Sigmoid colon (tissue), 4 donors: ENCODE measurements around the gene FBXL7.
"Not testable (repeated sequence)": the region's sequence is repeated elsewhere in the genome, so short reads cannot be mapped to it uniquely, and the experiment has no call there.

Experiments
- CTCF ChIP-seq, 4 experiments: fragments of 450-650 bp in 3 of 4; fragments of 200-600 bp in 1 of 4; IDR thresholded peaks; one replicate each; pipeline ENCODE4 v1.5.1; 2016 to 2019; ENCODE audit warnings: antibody characterized with exemption in 4 of 4, mild to moderate bottlenecking in 3 of 4, moderate library complexity in 2 of 4
- EP300 ChIP-seq, 4 donors: sonication (generic); formaldehyde crosslinking; IDR thresholded peaks; one replicate each; pipeline ENCODE4 v1.6.1; 2017; ENCODE audit warnings: antibody characterized with exemption in 4 of 4
- POLR2A ChIP-seq, 2 donors: fragments of 450-650 bp; IDR thresholded peaks; one replicate each; pipeline ENCODE4 v1.6.1; 2016; ENCODE audit warnings: antibody characterized with exemption in 2 of 2, mild to moderate bottlenecking in 2 of 2, moderate library complexity in 2 of 2
- POLR2AphosphoS5 ChIP-seq, 4 donors: sonication (generic); formaldehyde crosslinking; IDR thresholded peaks; one replicate each; pipeline ENCODE4 v1.6.1; 2017; ENCODE audit warnings: antibody characterized with exemption in 4 of 4

GRCh38 chr5:15872259-15872658, 372.3 kb downstream of the FBXL7 start:
- not testable (repeated sequence) for TF ChIP-seq POLR2A, CTCF, POLR2AphosphoS5, EP300 (IDR thresholded peaks at IDR 0.05)
